Measurements from ENCODE around the gene AGAP2. TPM values are rescaled to one million over a fixed set of nuclear protein-coding genes. Genes with fewer than 3 reads are reported as not detected.
A peak's percentile ranks its signal among the peaks of the same experiment; 100 is the strongest.

The AGAP2 gene
- total RNA-seq, 8 experiments from 2014 or later: 0.31 to 13.8 (median 8.8) TPM

GRCh38 chr12:57765698-57766463 is 27.3 kb upstream of the AGAP2 start:
- H3K27ac ChIP-seq: no peak overlapping the region
- peak; percentile 3 to 39 (median 24) for ATAC-seq (replicated peaks in 6 of 8)
- H3K4me1 ChIP-seq (replicated peaks in 1 of 2): peaks cover 7 to 15% of the 10 kb centered on the region in 2 donors
- in situ Hi-C loops (cut with MboI; ENCODE audit: low pct_unique_long_range_greater_than_20kb in 2 of 9, low sequenced_read_pairs in 9 of 9, unreplicated experiment in 9 of 9): no loop called here
- 0 to 20% (median 8%) methylated on average over 1 to 9 of the region's 40 CpGs; no CpG with 5 or more reads in 2 of the 10 experiments for WGBS, 10 experiments
- H3K4me3 ChIP-seq: peak overlapping the region in 2 of 5 donors; percentile 6 to 30

- Histone ChIP-seq H3K4me3 (peak overlapping the region in 3 of 5 donors; percentile 6 to 30 (median 14)), H3K27ac (no peak overlapping the region), H3K4me1 (replicated peaks in 1 of 2) (peaks cover 6 to 14% of the 10 kb centered on the region in 2 donors)
- WGBS, 10 experiments: 0 to 20% (median 5%) methylated on average over 1 to 30 of the region's 60 CpGs; no CpG with 5 or more reads in 1 of the 10 experiments
- in situ Hi-C loops (cut with MboI; ENCODE audit: low pct_unique_long_range_greater_than_20kb in 2 of 9, low sequenced_read_pairs in 9 of 9, unreplicated experiment in 9 of 9): no loop called here
- ATAC-seq (replicated peaks in 6 of 8): peak; percentile 47 to 75 (median 66)
Measured at GRCh38 chr12:57765003-57765697, 26.6 kb upstream of the AGAP2 start.

- H3K27ac ChIP-seq: no peak overlapping the region
- in situ Hi-C loops (cut with MboI; ENCODE audit: low pct_unique_long_range_greater_than_20kb in 2 of 9, low sequenced_read_pairs in 9 of 9, unreplicated experiment in 9 of 9): no loop called here
- peak overlapping the region in 1 of 5 donors; percentile 30 for H3K4me3 ChIP-seq
- H3K4me1 ChIP-seq (replicated peaks in 1 of 2): peaks cover 6 to 14% of the 10 kb centered on the region in 2 donors
- ATAC-seq (replicated peaks in 6 of 8): peak in 3 of 8 experiments; percentile 3 to 20 (median 3)
- WGBS, 10 experiments: 20 to 57% (median 31%) methylated on average over 6 to 8 of the region's 17 CpGs; no CpG with 5 or more reads in 5 of the 10 experiments
Measured at GRCh38 chr12:57764662-57765002, 26.1 kb upstream of the AGAP2 start.

GRCh38 chr12:57763881-57764661 is 25.5 kb upstream of the AGAP2 start:
- H3K27ac ChIP-seq: no peak overlapping the region
- peaks cover 6 to 14% of the 10 kb centered on the region in 2 donors for H3K4me1 ChIP-seq (replicated peaks in 1 of 2)
- WGBS, 10 experiments: 29 to 93% (median 76%) methylated on average over 1 to 5 of the region's 6 CpGs; no CpG with 5 or more reads in 2 of the 10 experiments
- H3K4me3 ChIP-seq: no peak overlapping the region
- in situ Hi-C loops (cut with MboI; ENCODE audit: low pct_unique_long_range_greater_than_20kb in 2 of 9, low sequenced_read_pairs in 9 of 9, unreplicated experiment in 9 of 9): no loop called here
- no peak for ATAC-seq (replicated peaks in 6 of 8)

- WGBS, 10 experiments: 17 to 100% (median 76%) methylated on average over 1 to 2 of the region's 2 CpGs; no CpG with 5 or more reads in 1 of the 10 experiments
- no peak overlapping the region for H3K4me3 ChIP-seq
- in situ Hi-C loops (cut with MboI; ENCODE audit: low pct_unique_long_range_greater_than_20kb in 2 of 9, low sequenced_read_pairs in 9 of 9, unreplicated experiment in 9 of 9): no loop called here
Measured at GRCh38 chr12:57762463-57762862, 23.9 kb upstream of the AGAP2 start.

GRCh38 chr12:57761391-57761998 is 23.0 kb upstream of the AGAP2 start:
- Histone ChIP-seq H3K27ac (no peak overlapping the region), H3K4me1 (replicated peaks in 1 of 2) (peaks cover 2 to 10% of the 10 kb centered on the region in 2 donors), H3K4me3 (no peak overlapping the region)
- WGBS, 10 experiments: 40 to 100% (median 91%) methylated on average over 1 to 3 of the region's 4 CpGs; no CpG with 5 or more reads in 4 of the 10 experiments
- no peak for ATAC-seq (replicated peaks in 6 of 8)
- in situ Hi-C loops (cut with MboI; ENCODE audit: low pct_unique_long_range_greater_than_20kb in 2 of 9, low sequenced_read_pairs in 9 of 9, unreplicated experiment in 9 of 9): no loop called here

More at GRCh38 chr12:57762463-57762862, 23.9 kb upstream of the AGAP2 start:
- no peak for ATAC-seq (replicated peaks in 6 of 8)
- peaks cover 6 to 14% of the 10 kb centered on the region in 2 donors for H3K4me1 ChIP-seq (replicated peaks in 1 of 2)
- H3K27ac ChIP-seq: no peak overlapping the region

- in situ Hi-C loops (cut with MboI; ENCODE audit: low pct_unique_long_range_greater_than_20kb in 2 of 9, low sequenced_read_pairs in 9 of 9, unreplicated experiment in 9 of 9): no loop called here
- 60 to 100% (median 83%) methylated on average over 1 to 3 of the region's 3 CpGs; no CpG with 5 or more reads in 1 of the 10 experiments for WGBS, 10 experiments
- Histone ChIP-seq H3K27ac (no peak overlapping the region), H3K4me1 (replicated peaks in 1 of 2) (peaks cover 3 to 7% of the 10 kb centered on the region in 2 donors), H3K4me3 (no peak overlapping the region)
- ATAC-seq (replicated peaks in 6 of 8): no peak
Measured at GRCh38 chr12:57760347-57760982, 21.9 kb upstream of the AGAP2 start.

GRCh38 chr12:57759360-57759980 is 20.9 kb upstream of the AGAP2 start:
- peaks cover 4 to 6% of the 10 kb centered on the region in 2 donors for H3K4me1 ChIP-seq (replicated peaks in 1 of 2)
- H3K27ac ChIP-seq: no peak overlapping the region
- no peak overlapping the region for H3K4me3 ChIP-seq
- in situ Hi-C loops (cut with MboI; ENCODE audit: low pct_unique_long_range_greater_than_20kb in 2 of 9, low sequenced_read_pairs in 9 of 9, unreplicated experiment in 9 of 9): no loop called here
- peak in 1 of 8 experiments; percentile 9 for ATAC-seq (replicated peaks in 6 of 8)
- 0 to 100% (median 33%) methylated on average over 1 to 3 of the region's 3 CpGs; no CpG with 5 or more reads in 1 of the 10 experiments for WGBS, 10 experiments

- H3K27ac ChIP-seq: no peak overlapping the region
- ATAC-seq (replicated peaks in 6 of 8): no peak
- H3K4me3 ChIP-seq: no peak overlapping the region
- whole genome bisulfite sequencing, 10 experiments: 59 to 100% (median 91%) methylated on average over 1 to 16 of the region's 25 CpGs; no CpG with 5 or more reads in 5 of the 10 experiments
- H3K4me1 ChIP-seq (replicated peaks in 1 of 2): peaks cover 11 to 13% of the 10 kb centered on the region in 2 donors
- in situ Hi-C loops (cut with MboI; ENCODE audit: low pct_unique_long_range_greater_than_20kb in 2 of 9, low sequenced_read_pairs in 9 of 9, unreplicated experiment in 9 of 9): no loop called here
Measured at GRCh38 chr12:57758552-57759359, 20.2 kb upstream of the AGAP2 start.

GRCh38 chr12:57757771-57758170 is 19.2 kb upstream of the AGAP2 start:
- no peak for ATAC-seq (replicated peaks in 6 of 8)
- in situ Hi-C loops (cut with MboI; ENCODE audit: low pct_unique_long_range_greater_than_20kb in 2 of 9, low sequenced_read_pairs in 9 of 9, unreplicated experiment in 9 of 9): no loop called here
- WGBS, 10 experiments: 57 to 100% (median 94%) methylated on average over 1 to 4 of the region's 4 CpGs; no CpG with 5 or more reads in 3 of the 10 experiments

More at GRCh38 chr12:57757771-57758170, 19.2 kb upstream of the AGAP2 start:
- no peak overlapping the region for H3K4me3 ChIP-seq
- no peak overlapping the region for H3K27ac ChIP-seq
- H3K4me1 ChIP-seq (replicated peaks in 1 of 2): peaks cover 19% of the 10 kb centered on the region in 2 donors
